Measurements from ENCODE around the gene SERPINB7.

DNA sequence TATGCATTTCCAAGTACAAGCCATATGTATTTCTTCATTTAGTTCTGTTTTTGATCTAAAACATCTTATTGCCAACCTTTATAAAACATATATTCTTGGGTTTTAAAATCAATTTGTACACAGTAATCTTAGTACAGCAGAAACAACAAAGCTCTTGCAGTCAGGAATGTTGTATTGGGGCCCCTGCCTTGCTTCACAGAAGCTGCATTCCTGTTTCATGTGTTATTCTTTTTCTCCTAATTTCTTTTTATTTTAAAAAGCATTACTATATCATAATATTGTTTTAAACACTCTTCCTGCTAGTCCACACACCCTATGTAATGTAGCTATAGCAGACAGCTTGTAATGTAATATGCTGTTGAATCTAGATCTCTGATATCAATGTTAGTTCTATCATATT is 24.0 kb downstream of the SERPINB7 start:
- TF ChIP-seq YY1 (IDR thresholded peaks at IDR 0.05; ENCODE audit: insufficient read depth, insufficient read length) (no peak), SUZ12 (IDR thresholded peaks at IDR 0.05; ENCODE audit: extremely low read depth, insufficient read depth, insufficient read length) (no peak), ZNF274 (IDR thresholded peaks at IDR 0.05; ENCODE audit: low read depth, low read length) (no peak)

Measured in NT2/D1 (cell line).